HCT116 (cell line): ENCODE results near the gene ZBTB21. TPM values are rescaled to one million over a fixed set of nuclear protein-coding genes. Genes with fewer than 3 reads are reported as not detected.

Experiments used
- ATAC-seq: fragments of 200-7000 bp; cut with Tn5 transposase; 2 replicates; pipeline ENCODE4 v1.9.1; 2020; ENCODE audit warnings: mild to moderate bottlenecking, moderate library complexity
- BruUV-seq: library from RNA; stranded (reverse); fragments of 400-500 nt; replicated peaks from 2 replicates; lab custom pipeline; 2021; lab: Mats Ljungman, UMichigan
- CTCF ChIA-PET: fragments of 300-600 bp; sonication (Branson Sonifier 250); formaldehyde crosslinking; loops from one replicate; lab custom pipeline; 2021; ENCODE audit warnings: antibody characterized with exemption; lab: Charles Lee
- POLR2A ChIA-PET: fragments of 300-600, 350-600 bp; sonication (Branson Sonifier 250); formaldehyde crosslinking; loops from one replicate; lab custom pipeline; 2021; ENCODE audit warnings: antibody characterized with exemption; lab: Charles Lee
- RAD21 ChIA-PET, 2 experiments: fragments of 300-600 bp; sonication (Branson Sonifier 250); formaldehyde crosslinking; loops; one replicate each; lab custom pipeline; 2023; ENCODE audit warnings: low total read pairs in 2 of 2; ENCODE audit not compliant: uncharacterized antibody in 2 of 2, unreplicated experiment in 2 of 2, low non-redundant PET in 1 of 2; lab: Charles Lee
- DNase-seq: peaks from one replicate; pipeline ENCODE4 v3.0.0-alpha.2; 2010; ENCODE audit warnings: low read depth, low spot score
- H2AFZ ChIP-seq: fragments of 200-600 bp; shearing (Covaris generic), sonication (generic); 2 replicates; pipeline ENCODE4 v1.6.1; 2017; ENCODE audit warnings: low read depth, mixed run types, mixed read lengths, antibody characterized with exemption, low read length; ENCODE audit not compliant: poor library complexity, severe bottlenecking
- H3K27ac ChIP-seq: 2 replicates; pipeline ENCODE4 v1.5.1; 2012; ENCODE audit warnings: low read depth, low read length
- H3K27me3 ChIP-seq: fragments of 200-600 bp; sonication (generic); 2 replicates; pipeline ENCODE4 v1.6.1; 2016; ENCODE audit warnings: mixed run types, low read length, mixed read lengths; ENCODE audit not compliant: insufficient read depth
- H3K36me3 ChIP-seq, 2 experiments: fragments of 200-500 bp in 1 of 2; fragments of 200-600 bp in 1 of 2; sonication (Bioruptor generic) in 1 of 2; sonication (generic) in 1 of 2; 2 replicates each; pipeline versions ENCODE4 v1.5.1 to v1.6.1; 2014 to 2016; ENCODE audit warnings: low read length in 2 of 2, inconsistent platforms in 1 of 2, mixed read lengths in 1 of 2, mixed run types in 1 of 2; ENCODE audit not compliant: insufficient read depth in 2 of 2, control insufficient read depth in 1 of 2
- H3K4me1 ChIP-seq, 2 experiments: fragments of 200-600 bp in 1 of 2; sonication (generic) in 1 of 2; 2 replicates each; pipeline versions ENCODE4 v1.5.1 to v1.6.1; 2012 to 2017; ENCODE audit warnings: low read length in 2 of 2, inconsistent platforms in 1 of 2, mild to moderate bottlenecking in 1 of 2, mixed read lengths in 1 of 2, mixed run types in 1 of 2, moderate library complexity in 1 of 2; ENCODE audit not compliant: insufficient read depth in 2 of 2, control insufficient read depth in 1 of 2
- H3K4me2 ChIP-seq: fragments of 200-600 bp; sonication (generic); 2 replicates; pipeline ENCODE4 v1.6.1; 2017; ENCODE audit warnings: mixed run types, low read length, mixed read lengths
- H3K4me3 ChIP-seq, 2 experiments: fragments of 200-600 bp in 1 of 2; sonication (generic) in 1 of 2; replicated peaks in 1 of 2; 2 replicates each; pipeline ENCODE4 v1.5.1; 2011 to 2016; ENCODE audit warnings: low read length in 2 of 2, control low read depth in 1 of 2, low read depth in 1 of 2, mild to moderate bottlenecking in 1 of 2, mixed read lengths in 1 of 2, mixed run types in 1 of 2
- H3K79me2 ChIP-seq: fragments of 200-600 bp; sonication (generic); 2 replicates; pipeline ENCODE4 v1.6.1; 2017; ENCODE audit warnings: mild to moderate bottlenecking, mixed run types, low read length, moderate library complexity, mixed read lengths; ENCODE audit not compliant: insufficient read depth
- H3K9ac ChIP-seq: fragments of 200-600 bp; sonication (generic); 2 replicates; pipeline ENCODE4 v1.6.1; 2016; ENCODE audit warnings: low read length, mixed read lengths
- H3K9me2 ChIP-seq: fragments of 200-600 bp; sonication (generic), shearing (Covaris generic); 2 replicates; pipeline ENCODE4 v1.6.1; 2017; ENCODE audit warnings: mixed run types, mild to moderate bottlenecking, moderate library complexity; ENCODE audit not compliant: insufficient read depth
- H3K9me3 ChIP-seq, 2 experiments: fragments of 200-500 bp in 1 of 2; fragments of 200-600 bp in 1 of 2; sonication (Bioruptor generic) in 1 of 2; sonication (generic) in 1 of 2; 2 replicates each; pipeline ENCODE4 v1.6.1; 2014 to 2017; ENCODE audit warnings: low read length in 2 of 2, mixed read lengths in 2 of 2, inconsistent platforms in 1 of 2, low read depth in 1 of 2, mild to moderate bottlenecking in 1 of 2, mixed run types in 1 of 2, moderate library complexity in 1 of 2; ENCODE audit not compliant: control insufficient read depth in 1 of 2, insufficient read depth in 1 of 2
- H4K20me1 ChIP-seq: fragments of 200-600 bp; sonication (generic), shearing (Covaris generic); 2 replicates; pipeline ENCODE4 v1.6.1; 2017; ENCODE audit warnings: mixed run types, mild to moderate bottlenecking, moderate library complexity; ENCODE audit not compliant: insufficient read depth
- ATF3 ChIP-seq: IDR thresholded peaks from 2 replicates; pipeline ENCODE4 v1.6.1; 2012
- CEBPB ChIP-seq: IDR thresholded peaks from 2 replicates; pipeline ENCODE4 v1.6.1; 2012; ENCODE audit warnings: low read depth
- CTCF ChIP-seq, 3 experiments: fragments of 200-600 bp in 1 of 3; sonication (generic) in 1 of 3; IDR thresholded peaks in 2 of 3; conservative IDR thresholded peaks in 1 of 3; 2 replicates each; pipeline ENCODE4 v1.5.1; 2012 to 2017; ENCODE audit warnings: low read depth in 2 of 3, low read length in 2 of 3, antibody characterized with exemption in 1 of 3, borderline replicate concordance in 1 of 3, control low read depth in 1 of 3, mild to moderate bottlenecking in 1 of 3, mixed read lengths in 1 of 3, mixed run types in 1 of 3, moderate library complexity in 1 of 3; ENCODE audit not compliant: insufficient read depth in 1 of 3
- EGR1 ChIP-seq: IDR thresholded peaks from 2 replicates; pipeline ENCODE4 v1.6.1; 2012; ENCODE audit warnings: low read depth
- EZH2 ChIP-seq: fragments of 200-600 bp; sonication (generic); IDR thresholded peaks from 2 replicates; pipeline ENCODE4 v1.6.1; 2017; ENCODE audit warnings: antibody characterized with exemption, mixed run types
- EZH2phosphoT487 ChIP-seq: fragments of 200-600 bp; IDR thresholded peaks from 2 replicates; pipeline ENCODE4 v1.6.1; 2018; ENCODE audit warnings: antibody characterized with exemption, borderline replicate concordance
- FOSL1 ChIP-seq: IDR thresholded peaks from 2 replicates; pipeline ENCODE4 v1.6.1; 2012; ENCODE audit warnings: low read depth
- SIN3A ChIP-seq: IDR thresholded peaks from 2 replicates; pipeline ENCODE4 v1.6.1; 2012; ENCODE audit warnings: low read depth
- SRF ChIP-seq: IDR thresholded peaks from 2 replicates; pipeline ENCODE4 v1.6.1; 2012; ENCODE audit warnings: low read depth
- TCF7L2 ChIP-seq: IDR thresholded peaks from 2 replicates; pipeline ENCODE4 v1.7.0; 2011; ENCODE audit warnings: borderline replicate concordance, inconsistent platforms; ENCODE audit not compliant: insufficient read depth, insufficient read length; ENCODE audit errors: extremely low read depth
- ZFX ChIP-seq: fragments of 450-650 bp; IDR thresholded peaks from 2 replicates; pipeline ENCODE4 v1.6.1; 2017
- ZNF274 ChIP-seq: fragments of 200-500 bp; sonication (Bioruptor generic); IDR thresholded peaks from 2 replicates; pipeline ENCODE4 v1.6.1; 2014; ENCODE audit warnings: mild to moderate bottlenecking, low read depth, low read length, inconsistent platforms
- intact Hi-C: fragments of 100-400 bp; cut with micrococcal nuclease; formaldehyde crosslinking; loops from 2 replicates; pipeline ENCODE4 v1.10.0; 2022
- total RNA-seq: library from RNA; stranded (reverse); gene quantifications from one replicate; pipeline ENCODE4 v1.2.1, GENCODE V29; 2021; ENCODE audit not compliant: unreplicated experiment

Gene ZBTB21
- total RNA-seq, 1 experiment from 2014 or later = 28.7 TPM

GRCh38 chr21:41970751-41971653 lies 39.2 kb downstream of the ZBTB21 start:
- Histone ChIP-seq H2AFZ (no peak overlapping the region), H3K9ac (no peak overlapping the region), H3K9me3 (no peaks in the 10 kb centered on the region), H3K4me3 (no peak overlapping the region), H3K4me2 (no peak overlapping the region), H3K9me2 (no peaks in the 10 kb centered on the region), H3K36me3 (no peaks in the 10 kb centered on the region), H4K20me1 (no peaks in the 10 kb centered on the region), H3K27ac (no peak overlapping the region), H3K79me2 (no peaks in the 10 kb centered on the region), H3K27me3 (no peaks in the 10 kb centered on the region), H3K4me1 (no peaks in the 10 kb centered on the region)
- DNase-seq (no peak), ATAC-seq (no peak)
- intact Hi-C loops = no loop called here
- TF ChIP-seq FOSL1 (no peak), ZFX (no peak), SIN3A (no peak), SRF (no peak), CEBPB (no peak), EZH2 (no peak), TCF7L2 (no peak), EGR1 (no peak), ATF3 (no peak), CTCF (IDR thresholded peaks at IDR 0.05 in 2 of 3, conservative IDR thresholded peaks at IDR 0.05 in 1 of 3; ENCODE audit: borderline replicate concordance in 1 of 3, insufficient read depth in 1 of 3, low read depth in 2 of 3, low read length in 2 of 3) (no peak), EZH2phosphoT487 (no peak), ZNF274 (no peak)
- no TSS peak for BruUV-seq
- ChIA-PET CTCF (interaction anchor here (0.7 kb wide), 1 partner anchor 13 kb away, joined by 3 read pairs; no protein-coding TSS in a partner anchor), POLR2A (no interaction called here), RAD21 (no interaction called here)
